OCI-LY7 (cell line): Measurements from ENCODE around the gene TNS1. TPM values are rescaled to one million over a fixed set of nuclear protein-coding genes. Genes with fewer than 3 reads are reported as not detected.

Experiments
- BruUV-seq: library from RNA; stranded (reverse); fragments of 400-500 nt; replicated peaks from 2 replicates; lab custom pipeline; 2021; lab: Mats Ljungman, UMichigan
- CTCF ChIA-PET: fragments of 300-600 bp; sonication (Branson Sonifier 250); formaldehyde crosslinking; loops from one replicate; lab custom pipeline; 2022; ENCODE audit warnings: antibody characterized with exemption; ENCODE audit not compliant: unreplicated experiment; lab: Charles Lee
- POLR2A ChIA-PET: fragments of 300-600 bp; sonication (Branson Sonifier 250); formaldehyde crosslinking; loops from one replicate; lab custom pipeline; 2022; ENCODE audit warnings: antibody characterized with exemption; lab: Charles Lee
- DNase-seq: peaks from one replicate; pipeline ENCODE4 v3.0.0-alpha.2; 2015; ENCODE audit warnings: low spot score
- H2AFZ ChIP-seq: fragments of 200-600 bp; sonication (generic), shearing (Covaris generic); 2 replicates; pipeline ENCODE4 v1.6.1; 2014; ENCODE audit warnings: mild to moderate bottlenecking, antibody characterized with exemption, low read length, moderate library complexity
- H3K27ac ChIP-seq: fragments of 200-600 bp; sonication (generic); 2 replicates; pipeline ENCODE4 v1.5.1; 2014; ENCODE audit warnings: mixed run types, low read depth, mild to moderate bottlenecking, moderate library complexity, low read length, inconsistent platforms; ENCODE audit not compliant: poor library complexity, severe bottlenecking
- H3K36me3 ChIP-seq: fragments of 200-600 bp; sonication (generic); 2 replicates; pipeline ENCODE4 v1.6.1; 2014; ENCODE audit warnings: mild to moderate bottlenecking, antibody characterized with exemption, low read length, moderate library complexity, mixed read lengths; ENCODE audit not compliant: insufficient read depth
- H3K4me1 ChIP-seq: fragments of 200-600 bp; sonication (generic); 2 replicates; pipeline ENCODE4 v1.5.1; 2014; ENCODE audit warnings: mild to moderate bottlenecking, low read length; ENCODE audit not compliant: insufficient read depth, poor library complexity, severe bottlenecking
- H3K4me2 ChIP-seq: fragments of 200-600 bp; sonication (generic); 2 replicates; pipeline ENCODE4 v1.6.1; 2014; ENCODE audit warnings: mild to moderate bottlenecking, low read length
- H3K4me3 ChIP-seq: fragments of 200-600 bp; sonication (generic); 2 replicates; pipeline ENCODE4 v1.5.1; 2014; ENCODE audit warnings: mild to moderate bottlenecking, low read depth, low read length; ENCODE audit not compliant: poor library complexity, severe bottlenecking
- H3K79me2 ChIP-seq: fragments of 200-600 bp; sonication (generic); 2 replicates; pipeline ENCODE4 v1.6.1; 2016; ENCODE audit warnings: low read depth, mild to moderate bottlenecking, low read length, moderate library complexity, mixed read lengths; ENCODE audit not compliant: insufficient read depth
- H3K9me2 ChIP-seq: fragments of 200-600 bp; sonication (generic); 2 replicates; pipeline ENCODE4 v1.6.1; 2016; ENCODE audit warnings: mild to moderate bottlenecking, low read length, mixed read lengths; ENCODE audit not compliant: insufficient read depth
- H3K9me3 ChIP-seq: fragments of 200-600 bp; sonication (generic); 2 replicates; pipeline ENCODE4 v1.6.1; 2014; ENCODE audit warnings: mild to moderate bottlenecking, mixed run types, low read length, mixed read lengths
- H4K20me1 ChIP-seq: fragments of 200-600 bp; sonication (generic); 2 replicates; pipeline ENCODE4 v1.6.1; 2014; ENCODE audit warnings: mild to moderate bottlenecking, antibody characterized with exemption, low read length, moderate library complexity, mixed read lengths; ENCODE audit not compliant: insufficient read depth
- EZH2phosphoT487 ChIP-seq: fragments of 200-600 bp; sonication (generic); IDR thresholded peaks from 2 replicates; pipeline ENCODE4 v1.6.1; 2018; ENCODE audit warnings: low read depth, borderline replicate concordance, mild to moderate bottlenecking, mixed run types, antibody characterized with exemption, low read length, moderate library complexity, mixed read lengths
- intact Hi-C: fragments of 100-400 bp; cut with micrococcal nuclease; formaldehyde crosslinking; loops from one replicate; pipeline ENCODE4 v1.10.0; 2022; ENCODE audit not compliant: unreplicated experiment
- total RNA-seq, 2 experiments: library from RNA; depleted of rRNA in 1 of 2; stranded (reverse); fragments of >200 nt in 1 of 2; shearing (Covaris generic) in 1 of 2; gene quantifications; 2 replicates each; pipeline ENCODE4 v1.2.3, GENCODE V29; 2014 to 2022
- TF ChIP-seq, protein P1 (sequence below): fragments of 200-600 bp; sonication (generic); conservative IDR thresholded peaks from 2 replicates; pipeline ENCODE4 v1.5.1; 2014; ENCODE audit warnings: mild to moderate bottlenecking, antibody characterized with exemption, low read length, moderate library complexity, mixed read lengths

The TNS1 gene
- total RNA-seq, 2 experiments from 2014 or later, result not detected

- no TSS peak for BruUV-seq
- TF ChIP-seq, protein P1, sequence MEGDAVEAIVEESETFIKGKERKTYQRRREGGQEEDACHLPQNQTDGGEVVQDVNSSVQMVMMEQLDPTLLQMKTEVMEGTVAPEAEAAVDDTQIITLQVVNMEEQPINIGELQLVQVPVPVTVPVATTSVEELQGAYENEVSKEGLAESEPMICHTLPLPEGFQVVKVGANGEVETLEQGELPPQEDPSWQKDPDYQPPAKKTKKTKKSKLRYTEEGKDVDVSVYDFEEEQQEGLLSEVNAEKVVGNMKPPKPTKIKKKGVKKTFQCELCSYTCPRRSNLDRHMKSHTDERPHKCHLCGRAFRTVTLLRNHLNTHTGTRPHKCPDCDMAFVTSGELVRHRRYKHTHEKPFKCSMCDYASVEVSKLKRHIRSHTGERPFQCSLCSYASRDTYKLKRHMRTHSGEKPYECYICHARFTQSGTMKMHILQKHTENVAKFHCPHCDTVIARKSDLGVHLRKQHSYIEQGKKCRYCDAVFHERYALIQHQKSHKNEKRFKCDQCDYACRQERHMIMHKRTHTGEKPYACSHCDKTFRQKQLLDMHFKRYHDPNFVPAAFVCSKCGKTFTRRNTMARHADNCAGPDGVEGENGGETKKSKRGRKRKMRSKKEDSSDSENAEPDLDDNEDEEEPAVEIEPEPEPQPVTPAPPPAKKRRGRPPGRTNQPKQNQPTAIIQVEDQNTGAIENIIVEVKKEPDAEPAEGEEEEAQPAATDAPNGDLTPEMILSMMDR, result no peak
- TF ChIP-seq EZH2phosphoT487, result no peak
- intact Hi-C loops, result no loop called here
- Histone ChIP-seq H3K4me1 (no peaks in the 10 kb centered on the region), H3K9me2 (no peaks in the 10 kb centered on the region), H3K27ac (no peak overlapping the region), H2AFZ (no peak overlapping the region), H3K4me2 (no peak overlapping the region), H3K4me3 (no peak overlapping the region), H3K36me3 (no peaks in the 10 kb centered on the region), H3K9me3 (no peaks in the 10 kb centered on the region), H4K20me1 (no peaks in the 10 kb centered on the region), H3K79me2 (no peaks in the 10 kb centered on the region)
- ChIA-PET POLR2A (interaction anchor here (0.6 kb wide), 1 partner anchor 92 kb away, joined by 3 read pairs; no protein-coding TSS in a partner anchor), CTCF (no interaction called here)
- DNase-seq, result no peak
Observed at GRCh38 chr2:217973008-217973787, 29.6 kb downstream of the TNS1 start.

DNA sequence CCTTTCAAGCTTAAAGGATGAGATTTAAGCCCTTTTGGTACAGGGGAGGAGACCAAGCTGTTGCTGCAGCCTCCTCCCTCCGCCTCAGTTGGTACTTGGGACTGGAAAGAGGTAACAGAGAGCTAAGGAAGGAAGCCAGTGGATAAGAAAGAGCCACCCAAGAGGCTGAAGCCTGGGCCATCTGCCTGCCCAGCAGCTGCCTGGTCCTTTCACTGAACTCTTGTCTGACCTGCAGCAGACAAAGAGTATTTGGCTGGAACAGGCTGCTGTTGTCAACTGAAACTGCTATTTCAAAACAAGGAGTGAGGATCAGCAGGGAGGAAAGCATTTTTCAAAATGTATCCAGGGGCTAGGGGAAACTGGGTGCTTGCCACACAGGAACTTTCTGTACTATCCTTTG, 30.3 kb downstream of the TNS1 start:
- POLR2A ChIA-PET, result interaction anchor here (0.6 kb wide), 1 partner anchor 93 kb away, joined by 3 read pairs; no protein-coding TSS in a partner anchor
- Histone ChIP-seq H3K79me2 (no peaks in the 10 kb centered on the region), H2AFZ (no peak overlapping the region), H4K20me1 (no peaks in the 10 kb centered on the region), H3K27ac (no peak overlapping the region), H3K9me2 (no peaks in the 10 kb centered on the region), H3K4me3 (no peak overlapping the region), H3K9me3 (no peaks in the 10 kb centered on the region), H3K36me3 (no peaks in the 10 kb centered on the region), H3K4me1 (no peaks in the 10 kb centered on the region), H3K4me2 (no peak overlapping the region)
- no TSS peak for BruUV-seq
- DNase-seq, result no peak
- TF ChIP-seq EZH2phosphoT487, result no peak
- TF ChIP-seq, protein P1, result no peak
- intact Hi-C loops, result no loop called here
- CTCF ChIA-PET, result no interaction called here

GRCh38 chr2:217972037-217972436, 30.8 kb downstream of the TNS1 start:
- POLR2A ChIA-PET, result no interaction called here
- H3K9me3 ChIP-seq, result no peaks in the 10 kb centered on the region

More at GRCh38 chr2:217972037-217972436, 30.8 kb downstream of the TNS1 start:
- CTCF ChIA-PET, result no interaction called here
- no peaks in the 10 kb centered on the region for H3K79me2 ChIP-seq
- no peak overlapping the region for H2AFZ ChIP-seq
- no peak overlapping the region for H3K4me3 ChIP-seq
- TF ChIP-seq EZH2phosphoT487, result no peak
- TF ChIP-seq, protein P1, result no peak
- H3K27ac ChIP-seq, result no peak overlapping the region
- H4K20me1 ChIP-seq, result no peaks in the 10 kb centered on the region
- DNase-seq, result no peak
- no peak overlapping the region for H3K4me2 ChIP-seq
- H3K36me3 ChIP-seq, result no peaks in the 10 kb centered on the region
- no TSS peak for BruUV-seq
- H3K9me2 ChIP-seq, result no peaks in the 10 kb centered on the region
- intact Hi-C loops, result no loop called here
- no peaks in the 10 kb centered on the region for H3K4me1 ChIP-seq
